CD14-positive monocyte (primary cell): ENCODE measurements around the gene WHRN. TPM values are rescaled to one million over a fixed set of nuclear protein-coding genes. Genes with fewer than 3 reads are reported as not detected.

ENCODE experiments used
- DNase-seq, 3 donors: peaks; one replicate each; pipeline ENCODE4 v3.0.0-alpha.2; 2011 to 2022
- H2AFZ ChIP-seq: 2 replicates; pipeline ENCODE4 v1.6.0; 2012; ENCODE audit warnings: mild to moderate bottlenecking, low read depth, low read length, inconsistent platforms; ENCODE audit not compliant: insufficient read depth, poor library complexity, severe bottlenecking
- H3K27ac ChIP-seq, 2 donors: 1 replicate in 1 of 2; 2 replicates in 1 of 2; pipeline ENCODE4 v1.5.1; 2012 to 2013; ENCODE audit warnings: low read length in 2 of 2, control low read depth in 1 of 2, inconsistent platforms in 1 of 2, low read depth in 1 of 2, mild to moderate bottlenecking in 1 of 2
- H3K27me3 ChIP-seq, 2 donors: one replicate each; pipeline versions ENCODE4 v1.6.0 to v1.6.1; 2011 to 2013; ENCODE audit warnings: low read length in 2 of 2; ENCODE audit not compliant: control insufficient read depth in 2 of 2, insufficient read depth in 2 of 2
- H3K36me3 ChIP-seq, 2 donors: replicated peaks in 1 of 2; 1 replicate in 1 of 2; 2 replicates in 1 of 2; pipeline versions ENCODE4 v1.5.1 to v1.6.1; 2012 to 2013; ENCODE audit warnings: low read length in 2 of 2, control low read depth in 1 of 2, inconsistent platforms in 1 of 2, mild to moderate bottlenecking in 1 of 2; ENCODE audit not compliant: insufficient read depth in 2 of 2, control insufficient read depth in 1 of 2
- H3K4me1 ChIP-seq, 2 donors: 1 replicate in 1 of 2; 2 replicates in 1 of 2; pipeline versions ENCODE4 v1.5.1 to v1.6.1; 2012 to 2013; ENCODE audit warnings: low read length in 2 of 2, control low read depth in 1 of 2, inconsistent platforms in 1 of 2, mild to moderate bottlenecking in 1 of 2, moderate library complexity in 1 of 2; ENCODE audit not compliant: insufficient read depth in 2 of 2, control insufficient read depth in 1 of 2
- H3K4me2 ChIP-seq: replicated peaks from 2 replicates; pipeline ENCODE3; 2012; ENCODE audit warnings: low read length, moderate library complexity, mild to moderate bottlenecking; ENCODE audit not compliant: poor library complexity, severe bottlenecking; ENCODE audit errors: extremely low read depth
- H3K4me3 ChIP-seq, 3 experiments: fragments of 200-600 bp in 1 of 3; sonication (generic) in 1 of 3; replicated peaks in 1 of 3; 1 replicate in 2 of 3; 2 replicates in 1 of 3; pipeline ENCODE4 v1.5.1; 2011 to 2013; ENCODE audit warnings: low read length in 3 of 3, mild to moderate bottlenecking in 3 of 3, control low read depth in 2 of 3, low read depth in 2 of 3, inconsistent platforms in 1 of 3, moderate library complexity in 1 of 3
- H3K79me2 ChIP-seq: 2 replicates; pipeline ENCODE4 v1.6.0; 2012; ENCODE audit warnings: mild to moderate bottlenecking, control low read depth, inconsistent platforms, low read length, moderate library complexity; ENCODE audit not compliant: insufficient read depth
- H3K9ac ChIP-seq: 2 replicates; pipeline ENCODE4 v1.6.0; 2017; ENCODE audit warnings: low read length, mild to moderate bottlenecking; ENCODE audit not compliant: insufficient read depth, poor library complexity, severe bottlenecking
- H3K9me3 ChIP-seq, 2 donors: replicated peaks in 1 of 2; 1 replicate in 1 of 2; 2 replicates in 1 of 2; pipeline versions ENCODE4 v1.5.1 to v1.6.1; 2012 to 2013; ENCODE audit warnings: low read length in 2 of 2, control low read depth in 1 of 2; ENCODE audit not compliant: control insufficient read depth in 1 of 2, insufficient read depth in 1 of 2
- H4K20me1 ChIP-seq: 2 replicates; pipeline ENCODE4 v1.6.0; 2012; ENCODE audit warnings: mild to moderate bottlenecking, low read length, control low read depth, moderate library complexity; ENCODE audit not compliant: insufficient read depth
- H3K27ac Mint-ChIP-seq, 7 donors: one replicate each; pipeline ENCODE4 v1.8.0; 2020; ENCODE audit warnings: mild to moderate bottlenecking in 7 of 7, mixed read lengths in 7 of 7, moderate library complexity in 6 of 7, inconsistent platforms in 2 of 7
- H3K27me3 Mint-ChIP-seq, 3 donors: one replicate each; pipeline ENCODE4 v1.8.0; 2021 to 2022; ENCODE audit warnings: low read depth in 3 of 3, mild to moderate bottlenecking in 3 of 3, mixed read lengths in 3 of 3, moderate library complexity in 3 of 3, inconsistent platforms in 1 of 3
- H3K36me3 Mint-ChIP-seq, 2 donors: one replicate each; pipeline ENCODE4 v1.8.0; 2020; ENCODE audit warnings: mixed read lengths in 2 of 2, inconsistent platforms in 1 of 2, mild to moderate bottlenecking in 1 of 2
- H3K4me1 Mint-ChIP-seq: one replicate; pipeline ENCODE4 v1.8.0; 2020; ENCODE audit warnings: mild to moderate bottlenecking, mixed read lengths
- H3K4me3 Mint-ChIP-seq, 2 donors: one replicate each; pipeline ENCODE4 v1.8.0; 2020; ENCODE audit warnings: mild to moderate bottlenecking in 2 of 2, mixed read lengths in 2 of 2, moderate library complexity in 1 of 2
- H3K9me3 Mint-ChIP-seq, 7 donors: one replicate each; pipeline ENCODE4 v1.8.0; 2020 to 2022; ENCODE audit warnings: mixed read lengths in 7 of 7, mild to moderate bottlenecking in 6 of 7, moderate library complexity in 6 of 7, inconsistent platforms in 2 of 7
- WGBS: methylation state at CpG from one replicate; pipeline ENCODE4 v1.1.5; 2013; ENCODE audit warnings: missing lambda C conversion rate; ENCODE audit not compliant: insufficient coverage; 5-methylcytosine and 5-hydroxymethylcytosine counted together
- intact Hi-C, 2 donors: fragments of 100-400 bp; cut with micrococcal nuclease; formaldehyde crosslinking; loops; one replicate each; pipeline versions ENCODE4 v1.15.0 to v1.15.1; 2023
- polyA plus RNA-seq, 3 donors: library from polyadenylated mRNA; depleted of rRNA in 1 of 3; unstranded in 2 of 3; stranded (reverse) in 1 of 3; fragments of 300-500 nt in 2 of 3; fragments of >200 nt in 1 of 3; fragmentation: Illumina TruSeq in 2 of 3; gene quantifications; 1 replicate in 2 of 3; 2 replicates in 1 of 3; pipeline ENCODE4 v1.2.3, GENCODE V29; 2012 to 2021
- TF ChIP-seq, protein P1 (sequence below): fragments of 200-600 bp; IDR thresholded peaks from one replicate; pipeline ENCODE4 v1.8.0; 2022; ENCODE audit warnings: antibody characterized with exemption, mild to moderate bottlenecking

Gene WHRN
- polyA plus RNA-seq, 3 donors = 0.13 to 0.59 (median 0.30) TPM

DNA sequence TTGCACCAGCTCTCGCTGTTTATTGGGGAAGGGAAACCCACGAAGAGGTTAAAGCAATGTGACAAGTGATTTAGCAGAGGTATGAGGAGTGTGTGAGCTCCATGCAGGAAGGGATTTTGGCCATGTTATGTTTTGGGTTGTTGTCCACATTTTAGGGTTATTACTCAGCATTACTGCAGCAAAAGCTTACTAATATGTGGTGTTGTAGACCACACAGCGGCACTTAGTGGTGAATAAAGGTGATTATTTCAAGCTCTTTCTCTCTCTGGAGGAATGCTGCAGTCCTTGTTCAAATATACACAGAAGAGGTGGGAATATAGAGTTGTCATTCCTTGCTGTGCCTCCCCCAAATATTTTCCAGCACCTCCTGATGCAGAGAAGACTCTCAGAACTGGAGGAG, 87.8 kb downstream of the WHRN start:
- H3K9me3 ChIP-seq = peaks cover 14 to 17% of the 10 kb centered on the region in 2 donors
- Mint-ChIP-seq H3K9me3 (peaks cover 8 to 21% (median 16%) of the 10 kb centered on the region in 7 donors), H3K4me1 (peaks cover 42% of the 10 kb centered on the region), H3K4me3 (no peak overlapping the region), H3K36me3 (peaks cover 0 to 14% of the 10 kb centered on the region in 2 donors), H3K27ac (peak overlapping the region in 1 of 7 donors; percentile 10), H3K27me3 (peaks cover 0 to 2% (median 2%) of the 10 kb centered on the region in 3 donors)
- H3K4me1 ChIP-seq = peaks cover 28 to 42% of the 10 kb centered on the region in 2 donors
- TF ChIP-seq, protein P1, sequence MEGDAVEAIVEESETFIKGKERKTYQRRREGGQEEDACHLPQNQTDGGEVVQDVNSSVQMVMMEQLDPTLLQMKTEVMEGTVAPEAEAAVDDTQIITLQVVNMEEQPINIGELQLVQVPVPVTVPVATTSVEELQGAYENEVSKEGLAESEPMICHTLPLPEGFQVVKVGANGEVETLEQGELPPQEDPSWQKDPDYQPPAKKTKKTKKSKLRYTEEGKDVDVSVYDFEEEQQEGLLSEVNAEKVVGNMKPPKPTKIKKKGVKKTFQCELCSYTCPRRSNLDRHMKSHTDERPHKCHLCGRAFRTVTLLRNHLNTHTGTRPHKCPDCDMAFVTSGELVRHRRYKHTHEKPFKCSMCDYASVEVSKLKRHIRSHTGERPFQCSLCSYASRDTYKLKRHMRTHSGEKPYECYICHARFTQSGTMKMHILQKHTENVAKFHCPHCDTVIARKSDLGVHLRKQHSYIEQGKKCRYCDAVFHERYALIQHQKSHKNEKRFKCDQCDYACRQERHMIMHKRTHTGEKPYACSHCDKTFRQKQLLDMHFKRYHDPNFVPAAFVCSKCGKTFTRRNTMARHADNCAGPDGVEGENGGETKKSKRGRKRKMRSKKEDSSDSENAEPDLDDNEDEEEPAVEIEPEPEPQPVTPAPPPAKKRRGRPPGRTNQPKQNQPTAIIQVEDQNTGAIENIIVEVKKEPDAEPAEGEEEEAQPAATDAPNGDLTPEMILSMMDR = no peak
- DNase-seq = no peak
- intact Hi-C loops = no loop called here
- H3K4me2 ChIP-seq = no peak overlapping the region
- no peaks in the 10 kb centered on the region for H3K79me2 ChIP-seq
- no peak overlapping the region for H3K27ac ChIP-seq
- H3K9ac ChIP-seq = no peak overlapping the region
- H4K20me1 ChIP-seq = no peaks in the 10 kb centered on the region
- H3K27me3 ChIP-seq = no peaks in the 10 kb centered on the region
- no peak overlapping the region for H2AFZ ChIP-seq
- H3K4me3 ChIP-seq = no peak overlapping the region
- WGBS = 0% methylated on average over 1 of the region's 3 CpGs
- no peaks in the 10 kb centered on the region for H3K36me3 ChIP-seq

DNA sequence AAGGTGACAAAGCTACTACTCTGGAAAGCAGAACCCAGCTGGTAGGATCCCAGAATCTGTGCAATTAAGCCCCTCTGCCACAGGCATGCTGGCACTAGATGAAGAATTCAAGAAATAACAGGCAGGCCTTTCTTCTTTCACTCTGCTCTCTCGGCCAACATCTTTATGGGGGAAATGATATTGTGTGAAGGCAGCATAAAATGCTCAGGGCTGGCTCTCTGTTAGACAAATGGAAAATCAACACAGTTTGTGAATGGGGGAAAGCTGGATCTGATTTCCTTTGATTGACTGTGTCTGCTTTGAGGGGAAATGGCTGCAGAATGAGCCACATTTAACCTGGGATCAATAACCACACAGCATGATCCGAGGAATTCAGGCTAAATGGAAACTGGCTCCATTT, 88.4 kb downstream of the WHRN start:
- peak overlapping the region in 6 of 7 donors; percentile 12 to 88 (median 76) for H3K27ac Mint-ChIP-seq

More for the DNA sequence above, 88.4 kb downstream of the WHRN start:
- H3K4me3 Mint-ChIP-seq = no peak overlapping the region
- Histone ChIP-seq H3K27me3 (no peaks in the 10 kb centered on the region), H3K9me3 (peaks cover 14 to 17% of the 10 kb centered on the region in 2 donors), H3K4me1 (peaks cover 28 to 42% of the 10 kb centered on the region in 2 donors), H3K4me3 (no peak overlapping the region), H3K36me3 (no peaks in the 10 kb centered on the region), H4K20me1 (no peaks in the 10 kb centered on the region), H3K4me2 (no peak overlapping the region), H3K9ac (no peak overlapping the region), H3K27ac (peak overlapping the region in 1 of 2 donors; percentile 67), H2AFZ (no peak overlapping the region), H3K79me2 (no peaks in the 10 kb centered on the region)
- H3K4me1 Mint-ChIP-seq = peaks cover 42% of the 10 kb centered on the region
- H3K9me3 Mint-ChIP-seq = peaks cover 8 to 21% (median 16%) of the 10 kb centered on the region in 7 donors
- H3K36me3 Mint-ChIP-seq = peaks cover 0 to 14% of the 10 kb centered on the region in 2 donors
- TF ChIP-seq, protein P1 = no peak
- peaks cover 0 to 2% (median 2%) of the 10 kb centered on the region in 3 donors for H3K27me3 Mint-ChIP-seq
- intact Hi-C loops = no loop called here
- WGBS = no CpG with 5 or more reads among the region's 2 CpGs
- no peak for DNase-seq
